Hepatocyte (in vitro differentiated cells): ENCODE results near the gene ERFL. TPM values are rescaled to one million over a fixed set of nuclear protein-coding genes. Genes with fewer than 3 reads are reported as not detected.

Experiments used
- DNase-seq: peaks from one replicate; pipeline ENCODE4 v3.0.0-alpha.2; 2016; ENCODE audit warnings: low spot score
- H2AFZ ChIP-seq: fragments of 200-600 bp; sonication (generic); 2 replicates; pipeline ENCODE4 v1.6.0; 2016; ENCODE audit warnings: antibody characterized with exemption, mild to moderate bottlenecking
- H3K27ac ChIP-seq: fragments of 200-600 bp; sonication (generic); 2 replicates; pipeline ENCODE4 v1.5.1; 2016; ENCODE audit warnings: mild to moderate bottlenecking
- H3K27me3 ChIP-seq: fragments of 200-600 bp; sonication (generic); 2 replicates; pipeline ENCODE4 v1.6.1; 2016
- H3K36me3 ChIP-seq: fragments of 200-600 bp; sonication (generic); replicated peaks from 2 replicates; pipeline ENCODE4 v1.5.1; 2016; ENCODE audit warnings: low read depth; ENCODE audit not compliant: insufficient read depth
- H3K4me1 ChIP-seq: fragments of 200-600 bp; sonication (generic); 2 replicates; pipeline ENCODE4 v1.5.1; 2016; ENCODE audit warnings: mild to moderate bottlenecking, moderate library complexity; ENCODE audit not compliant: insufficient read depth
- H3K4me2 ChIP-seq: fragments of 200-600 bp; sonication (generic); 2 replicates; pipeline ENCODE4 v1.6.0; 2016
- H3K4me3 ChIP-seq: fragments of 200-600 bp; sonication (generic); 2 replicates; pipeline ENCODE4 v1.5.1; 2016; ENCODE audit warnings: mild to moderate bottlenecking
- H3K79me2 ChIP-seq: fragments of 200-600 bp; sonication (generic); 2 replicates; pipeline ENCODE4 v1.6.0; 2017; ENCODE audit warnings: mild to moderate bottlenecking
- H3K9me2 ChIP-seq: fragments of 200-600 bp; sonication (generic); replicated peaks from 2 replicates; pipeline ENCODE4 v1.6.0; 2017; ENCODE audit warnings: mild to moderate bottlenecking; ENCODE audit not compliant: insufficient read depth
- H3K9me3 ChIP-seq: fragments of 200-600 bp; sonication (generic); 2 replicates; pipeline ENCODE4 v1.5.1; 2016; ENCODE audit warnings: low read depth, mild to moderate bottlenecking
- H4K20me1 ChIP-seq: fragments of 200-600 bp; sonication (generic); 2 replicates; pipeline ENCODE4 v1.6.0; 2016; ENCODE audit warnings: mild to moderate bottlenecking; ENCODE audit not compliant: insufficient read depth, poor library complexity, severe bottlenecking
- CTCF ChIP-seq: fragments of 200-600 bp; sonication (generic); IDR thresholded peaks from 2 replicates; pipeline ENCODE4 v1.5.1; 2016; ENCODE audit warnings: antibody characterized with exemption, mild to moderate bottlenecking; ENCODE audit not compliant: poor library complexity
- EZH2 ChIP-seq: fragments of 200-600 bp; sonication (generic); IDR thresholded peaks from 2 replicates; pipeline ENCODE4 v1.6.1; 2016; ENCODE audit warnings: antibody characterized with exemption, mild to moderate bottlenecking, borderline replicate concordance
- EZH2phosphoT487 ChIP-seq: fragments of 200-600 bp; sonication (generic); IDR thresholded peaks from one replicate; pipeline ENCODE4 v1.6.1; 2018; ENCODE audit warnings: antibody characterized with exemption, mild to moderate bottlenecking, low read depth, moderate library complexity; ENCODE audit not compliant: unreplicated experiment, severe bottlenecking
- WGBS: methylation state at CpG from one replicate; pipeline ENCODE4 v1.1.6; 2016; ENCODE audit warnings: low lambda C conversion rate; ENCODE audit errors: missing lambda C conversion rate; 5-methylcytosine and 5-hydroxymethylcytosine counted together
- polyA plus RNA-seq: library from polyadenylated mRNA; unstranded; fragments of >200 nt; fragmentation: Nextera tagmentation; extraction: Ambion mirVana; gene quantifications from 2 replicates; pipeline ENCODE4 v1.2.1, GENCODE V29; 2016
- total RNA-seq: library from RNA; depleted of rRNA; stranded (reverse); fragments of >200 nt; gene quantifications from 2 replicates; pipeline ENCODE4 v1.2.3, GENCODE V29; 2014

The ERFL gene
- total and polyA plus RNA-seq, 2 experiments from 2014 or later: 0.53 TPM; not detected in 1

- 46% methylated on average over 20 of the region's 22 CpGs for WGBS
- TF ChIP-seq CTCF (no peak), EZH2phosphoT487 (no peak), EZH2 (no peak)
- no peaks in the 10 kb centered on the region for H3K4me1 ChIP-seq
- H3K9me2 ChIP-seq: no peaks in the 10 kb centered on the region
- DNase-seq: no peak
- no peaks in the 10 kb centered on the region for H3K79me2 ChIP-seq
- H3K27ac ChIP-seq: no peak overlapping the region
- H4K20me1 ChIP-seq: no peaks in the 10 kb centered on the region
- no peaks in the 10 kb centered on the region for H3K36me3 ChIP-seq
- H3K4me3 ChIP-seq: no peak overlapping the region
- H3K4me2 ChIP-seq: no peak overlapping the region
- no peak overlapping the region for H2AFZ ChIP-seq
- peaks cover 58% of the 10 kb centered on the region for H3K27me3 ChIP-seq
- no peaks in the 10 kb centered on the region for H3K9me3 ChIP-seq
These were observed 9.5 kb upstream of the ERFL start for GRCh38 chr19:41937525-41938468.

- Histone ChIP-seq H3K36me3 (no peaks in the 10 kb centered on the region), H3K27ac (no peak overlapping the region), H4K20me1 (no peaks in the 10 kb centered on the region), H3K9me2 (no peaks in the 10 kb centered on the region), H3K4me2 (no peak overlapping the region), H3K27me3 (peaks cover 66% of the 10 kb centered on the region), H3K79me2 (no peaks in the 10 kb centered on the region), H2AFZ (no peak overlapping the region), H3K9me3 (no peaks in the 10 kb centered on the region), H3K4me1 (no peaks in the 10 kb centered on the region), H3K4me3 (no peak overlapping the region)
- TF ChIP-seq EZH2: no peak
- TF ChIP-seq EZH2phosphoT487: no peak
- no peak for TF ChIP-seq CTCF
- no peak for DNase-seq
- WGBS: 70% methylated on average over 15 of the region's 15 CpGs
These were observed 8.7 kb upstream of the ERFL start for GRCh38 chr19:41936961-41937360.

GRCh38 chr19:41936416-41936850 lies 8.2 kb upstream of the ERFL start:
- H4K20me1 ChIP-seq: no peaks in the 10 kb centered on the region
- 78% methylated on average over 8 of the region's 8 CpGs for WGBS
- TF ChIP-seq EZH2phosphoT487 (no peak), EZH2 (no peak), CTCF (no peak)
- DNase-seq: no peak
- H3K79me2 ChIP-seq: no peaks in the 10 kb centered on the region
- H2AFZ ChIP-seq: no peak overlapping the region
- no peaks in the 10 kb centered on the region for H3K9me2 ChIP-seq
- H3K4me3 ChIP-seq: no peak overlapping the region
- no peaks in the 10 kb centered on the region for H3K4me1 ChIP-seq
- no peaks in the 10 kb centered on the region for H3K36me3 ChIP-seq
- H3K9me3 ChIP-seq: no peaks in the 10 kb centered on the region
- no peak overlapping the region for H3K27ac ChIP-seq
- H3K4me2 ChIP-seq: no peak overlapping the region
- H3K27me3 ChIP-seq: peaks cover 68% of the 10 kb centered on the region
